Loucy (cell line): ENCODE results near the gene GPER1.

Experiments
- H2AFZ ChIP-seq: fragments of 200-600 bp; sonication (generic); 2 replicates; pipeline ENCODE4 v1.6.0; 2016; ENCODE audit warnings: antibody characterized with exemption, mild to moderate bottlenecking, low read length, moderate library complexity
- H3F3A ChIP-seq: fragments of 200-600 bp; 2 replicates; pipeline ENCODE4 v1.6.0; 2016; ENCODE audit warnings: antibody characterized with exemption, low read depth, mild to moderate bottlenecking
- H3K27me3 ChIP-seq: fragments of 200-600 bp; sonication (generic); 2 replicates; pipeline ENCODE4 v1.6.1; 2014; ENCODE audit warnings: low read length, mild to moderate bottlenecking; ENCODE audit not compliant: insufficient read depth, poor library complexity, severe bottlenecking
- H3K36me3 ChIP-seq: fragments of 200-600 bp; sonication (generic); 2 replicates; pipeline ENCODE4 v1.6.1; 2016; ENCODE audit warnings: low read length; ENCODE audit not compliant: insufficient read depth
- H3K4me1 ChIP-seq: fragments of 200-600 bp; sonication (generic); 2 replicates; pipeline ENCODE4 v1.5.1; 2014; ENCODE audit warnings: low read length, mild to moderate bottlenecking; ENCODE audit not compliant: insufficient read depth, poor library complexity, severe bottlenecking
- H3K4me2 ChIP-seq: fragments of 200-600 bp; sonication (generic); 2 replicates; pipeline ENCODE4 v1.6.0; 2014; ENCODE audit warnings: antibody characterized with exemption, low read length, low read depth, mild to moderate bottlenecking; ENCODE audit not compliant: poor library complexity, severe bottlenecking
- H3K4me3 ChIP-seq: fragments of 200-600 bp; sonication (generic); 2 replicates; pipeline ENCODE4 v1.5.1; 2014; ENCODE audit warnings: low read length, mild to moderate bottlenecking, mixed read lengths; ENCODE audit not compliant: poor library complexity, severe bottlenecking
- H3K79me2 ChIP-seq: fragments of 200-600 bp; sonication (generic); 2 replicates; pipeline ENCODE4 v1.6.1; 2014; ENCODE audit warnings: low read length; ENCODE audit not compliant: insufficient read depth
- H3K9ac ChIP-seq: fragments of 200-600 bp; sonication (generic); 2 replicates; pipeline ENCODE4 v1.6.0; 2014; ENCODE audit warnings: mild to moderate bottlenecking, low read depth, low read length, moderate library complexity; ENCODE audit not compliant: poor library complexity, severe bottlenecking
- H3K9me2 ChIP-seq: fragments of 200-600 bp; sonication (generic); replicated peaks from 2 replicates; pipeline ENCODE4 v1.6.1; 2016; ENCODE audit warnings: low read depth, low read length, mixed read lengths
- H3K9me3 ChIP-seq: fragments of 200-600 bp; sonication (generic); 2 replicates; pipeline ENCODE4 v1.6.1; 2014; ENCODE audit warnings: mild to moderate bottlenecking, antibody characterized with exemption, low read length, low read depth; ENCODE audit not compliant: insufficient read depth
- H4K20me1 ChIP-seq: fragments of 200-600 bp; sonication (generic); 2 replicates; pipeline ENCODE4 v1.6.0; 2014; ENCODE audit warnings: antibody characterized with exemption, low read length, mild to moderate bottlenecking; ENCODE audit not compliant: insufficient read depth, poor library complexity, severe bottlenecking
- CTCF ChIP-seq: fragments of 200-600 bp; sonication (generic); conservative IDR thresholded peaks from 2 replicates; pipeline ENCODE4 v1.5.1; 2014; ENCODE audit warnings: mild to moderate bottlenecking, antibody characterized with exemption, low read length
- EZH2phosphoT487 ChIP-seq: fragments of 200-600 bp; IDR thresholded peaks from 2 replicates; pipeline ENCODE4 v1.6.1; 2018; ENCODE audit warnings: antibody characterized with exemption, mild to moderate bottlenecking, moderate library complexity, borderline replicate concordance

The GPER1 gene

GRCh38 chr7:1058821-1059199 is 29.1 kb upstream of the GPER1 start:
- H4K20me1 ChIP-seq = peaks cover 12% of the 10 kb centered on the region

GRCh38 chr7:1059200-1060091 is 28.5 kb upstream of the GPER1 start:
- H3K4me2 ChIP-seq = no peak overlapping the region

More at GRCh38 chr7:1058821-1059199, 29.1 kb upstream of the GPER1 start:
- TF ChIP-seq EZH2phosphoT487 (no peak), CTCF (no peak)
- Histone ChIP-seq H3F3A (peaks cover 6% of the 10 kb centered on the region), H3K4me2 (no peak overlapping the region), H3K4me3 (no peak overlapping the region), H3K9ac (no peak overlapping the region), H3K27me3 (no peaks in the 10 kb centered on the region), H2AFZ (no peak overlapping the region), H3K9me3 (no peaks in the 10 kb centered on the region), H3K4me1 (peaks cover 40% of the 10 kb centered on the region), H3K9me2 (no peaks in the 10 kb centered on the region), H3K79me2 (peaks cover 34% of the 10 kb centered on the region), H3K36me3 (no peaks in the 10 kb centered on the region)

GRCh38 chr7:1060315-1061072 is 27.4 kb upstream of the GPER1 start:
- Histone ChIP-seq H3F3A (peaks cover 6% of the 10 kb centered on the region), H3K4me1 (peaks cover 36% of the 10 kb centered on the region), H3K4me3 (no peak overlapping the region), H3K9me2 (no peaks in the 10 kb centered on the region), H4K20me1 (peaks cover 12% of the 10 kb centered on the region), H3K36me3 (no peaks in the 10 kb centered on the region), H2AFZ (no peak overlapping the region), H3K9ac (no peak overlapping the region), H3K79me2 (peaks cover 26% of the 10 kb centered on the region), H3K9me3 (no peaks in the 10 kb centered on the region), H3K4me2 (no peak overlapping the region), H3K27me3 (no peaks in the 10 kb centered on the region)
- TF ChIP-seq EZH2phosphoT487 (no peak), CTCF (no peak)

More at GRCh38 chr7:1059200-1060091, 28.5 kb upstream of the GPER1 start:
- Histone ChIP-seq H3F3A (peaks cover 6% of the 10 kb centered on the region), H3K79me2 (peaks cover 29% of the 10 kb centered on the region), H2AFZ (no peak overlapping the region), H4K20me1 (peaks cover 12% of the 10 kb centered on the region), H3K9me2 (no peaks in the 10 kb centered on the region), H3K9me3 (no peaks in the 10 kb centered on the region), H3K4me3 (no peak overlapping the region), H3K9ac (no peak overlapping the region), H3K4me1 (peaks cover 35% of the 10 kb centered on the region), H3K27me3 (no peaks in the 10 kb centered on the region), H3K36me3 (no peaks in the 10 kb centered on the region)
- TF ChIP-seq CTCF = no peak
- no peak for TF ChIP-seq EZH2phosphoT487
